Neutrophil (primary cell): ENCODE measurements around the gene SLC16A3.

Source experiments
- H3K27ac ChIP-seq: fragments of 200-600 bp; sonication (generic); 2 replicates; pipeline ENCODE4 v1.5.1; 2016; ENCODE audit warnings: mild to moderate bottlenecking, moderate library complexity
- H3K27me3 ChIP-seq: fragments of 200-600 bp; sonication (generic); 2 replicates; pipeline ENCODE4 v1.6.0; 2016; ENCODE audit warnings: mild to moderate bottlenecking
- H3K36me3 ChIP-seq: fragments of 200-600 bp; sonication (generic); 2 replicates; pipeline ENCODE4 v1.5.1; 2017
- H3K4me1 ChIP-seq, 2 experiments: fragments of 200-600 bp in 1 of 2; sonication (generic) in 1 of 2; 1 replicate in 1 of 2; 2 replicates in 1 of 2; pipeline versions ENCODE4 v1.5.1 to v1.6.1; 2013 to 2016; ENCODE audit warnings: low read depth in 1 of 2, low read length in 1 of 2, mild to moderate bottlenecking in 1 of 2, moderate library complexity in 1 of 2; ENCODE audit not compliant: control insufficient read depth in 1 of 2, insufficient read depth in 1 of 2
- H3K4me3 ChIP-seq, 2 experiments: fragments of 200-600 bp in 1 of 2; sonication (generic) in 1 of 2; 1 replicate in 1 of 2; 2 replicates in 1 of 2; pipeline ENCODE4 v1.5.1; 2013 to 2016; ENCODE audit warnings: low read depth in 1 of 2, low read length in 1 of 2, mild to moderate bottlenecking in 1 of 2, moderate library complexity in 1 of 2
- H3K9me3 ChIP-seq: fragments of 200-600 bp; sonication (generic); 2 replicates; pipeline ENCODE4 v1.5.1; 2016
- TF ChIP-seq, protein P1 (sequence below): fragments of 200-600 bp; sonication (generic); IDR thresholded peaks from 2 replicates; pipeline ENCODE4 v1.5.1; 2016; ENCODE audit warnings: antibody characterized with exemption

SLC16A3 gene

DNA sequence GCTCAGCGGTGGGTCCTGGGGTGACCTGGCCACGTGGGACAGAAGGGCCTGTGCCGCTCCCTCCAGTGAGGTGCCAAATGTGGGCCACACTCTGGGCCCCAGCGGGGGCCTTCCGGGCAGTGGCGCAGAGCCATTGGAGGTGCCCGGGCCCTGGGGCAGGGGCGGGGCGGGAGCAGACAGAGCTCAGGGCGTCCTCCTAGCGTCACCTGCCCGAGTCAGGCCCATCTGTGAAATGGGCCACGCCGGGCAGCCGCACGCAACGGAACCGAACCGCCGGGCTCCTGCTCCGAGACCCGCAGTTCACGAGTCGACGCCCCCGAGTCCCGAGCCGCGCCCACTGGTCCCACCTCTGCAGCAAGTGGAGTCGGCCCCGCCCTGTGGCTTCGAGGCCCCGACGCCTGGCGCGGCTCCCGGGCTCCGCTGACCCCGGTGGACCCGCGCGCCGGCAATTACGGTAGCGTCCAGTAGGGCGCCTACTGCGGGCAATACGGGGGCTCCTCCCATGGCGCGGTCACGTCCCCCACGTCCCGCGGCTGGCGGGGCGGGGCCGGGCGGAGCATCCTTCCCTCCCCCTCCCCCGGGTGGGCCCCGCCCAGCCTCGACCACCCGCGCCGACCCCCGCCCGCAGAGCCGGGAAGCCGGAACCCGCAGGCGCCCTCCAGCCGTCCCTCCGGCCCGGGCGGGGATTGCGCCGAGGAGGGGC is 1.9 kb downstream of the SLC16A3 start:
- TF ChIP-seq, protein P1, sequence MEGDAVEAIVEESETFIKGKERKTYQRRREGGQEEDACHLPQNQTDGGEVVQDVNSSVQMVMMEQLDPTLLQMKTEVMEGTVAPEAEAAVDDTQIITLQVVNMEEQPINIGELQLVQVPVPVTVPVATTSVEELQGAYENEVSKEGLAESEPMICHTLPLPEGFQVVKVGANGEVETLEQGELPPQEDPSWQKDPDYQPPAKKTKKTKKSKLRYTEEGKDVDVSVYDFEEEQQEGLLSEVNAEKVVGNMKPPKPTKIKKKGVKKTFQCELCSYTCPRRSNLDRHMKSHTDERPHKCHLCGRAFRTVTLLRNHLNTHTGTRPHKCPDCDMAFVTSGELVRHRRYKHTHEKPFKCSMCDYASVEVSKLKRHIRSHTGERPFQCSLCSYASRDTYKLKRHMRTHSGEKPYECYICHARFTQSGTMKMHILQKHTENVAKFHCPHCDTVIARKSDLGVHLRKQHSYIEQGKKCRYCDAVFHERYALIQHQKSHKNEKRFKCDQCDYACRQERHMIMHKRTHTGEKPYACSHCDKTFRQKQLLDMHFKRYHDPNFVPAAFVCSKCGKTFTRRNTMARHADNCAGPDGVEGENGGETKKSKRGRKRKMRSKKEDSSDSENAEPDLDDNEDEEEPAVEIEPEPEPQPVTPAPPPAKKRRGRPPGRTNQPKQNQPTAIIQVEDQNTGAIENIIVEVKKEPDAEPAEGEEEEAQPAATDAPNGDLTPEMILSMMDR: peak; percentile 96
- peaks cover 71 to 75% of the 10 kb centered on the region in 2 experiments for H3K4me1 ChIP-seq
- no peaks in the 10 kb centered on the region for H3K27me3 ChIP-seq
- no peaks in the 10 kb centered on the region for H3K9me3 ChIP-seq
- peak overlapping the region; percentile 98 to 99 for H3K4me3 ChIP-seq
- peak overlapping the region; percentile 100 for H3K27ac ChIP-seq
- H3K36me3 ChIP-seq: peaks cover 53% of the 10 kb centered on the region

DNA sequence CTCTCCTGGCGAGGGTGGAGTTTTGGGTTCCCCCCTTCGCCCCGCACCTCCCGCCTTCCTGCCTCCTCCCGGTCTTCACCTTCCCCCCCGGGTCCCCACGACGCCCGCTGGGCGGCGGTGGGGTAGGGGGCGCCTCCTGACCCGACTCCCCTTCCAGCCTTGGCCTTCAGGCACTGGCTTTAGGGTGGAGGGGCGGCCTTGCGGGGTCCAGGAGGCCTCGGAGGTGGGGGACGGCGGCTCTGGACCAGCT is 2.4 kb downstream of the SLC16A3 start:
- Histone ChIP-seq H3K27ac (peak overlapping the region; percentile 100), H3K4me1 (peaks cover 71 to 75% of the 10 kb centered on the region in 2 experiments), H3K9me3 (no peaks in the 10 kb centered on the region), H3K27me3 (no peaks in the 10 kb centered on the region), H3K36me3 (peaks cover 57% of the 10 kb centered on the region), H3K4me3 (peak overlapping the region; percentile 98 to 99)
- TF ChIP-seq, protein P1: no peak

DNA sequence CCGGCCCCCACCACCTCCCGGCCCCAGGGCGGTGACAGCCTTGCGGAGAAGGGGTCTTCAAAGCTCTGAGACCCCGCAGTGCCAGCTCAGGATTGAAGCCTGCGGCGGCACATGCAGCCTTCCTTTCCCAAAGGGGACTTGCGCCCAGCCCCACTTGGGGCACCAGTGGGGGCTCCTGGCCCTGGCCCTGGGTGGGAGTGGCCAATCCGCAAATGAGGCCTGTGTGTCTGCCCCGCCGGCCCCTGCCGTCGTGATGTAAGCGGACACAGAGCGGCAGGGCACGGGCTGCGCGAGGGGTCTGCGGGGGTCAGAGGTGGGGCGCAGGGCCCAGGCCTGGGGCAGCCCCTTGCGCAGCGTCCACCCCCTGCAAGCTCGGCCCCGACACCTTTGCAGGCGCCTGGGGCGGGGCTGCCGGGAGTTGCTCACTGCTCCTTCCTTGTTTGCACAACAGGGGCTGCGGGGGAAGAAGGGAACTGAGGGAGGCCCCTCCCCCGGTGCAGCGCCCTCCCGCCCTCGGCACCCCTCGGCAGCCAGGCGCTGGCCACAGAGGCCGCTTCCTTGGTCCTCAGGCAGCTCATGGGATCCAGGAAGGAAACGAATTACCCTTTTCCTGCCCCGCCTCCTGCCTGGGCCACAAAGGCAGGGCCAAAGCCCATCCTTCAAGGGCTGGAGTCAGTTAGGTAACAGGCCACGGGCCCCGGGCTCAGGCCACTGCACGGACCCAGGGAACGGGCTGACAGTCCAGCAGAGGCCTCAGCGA is 2.9 kb downstream of the SLC16A3 start:
- H3K36me3 ChIP-seq: peaks cover 62% of the 10 kb centered on the region
- TF ChIP-seq, protein P1: peak; percentile 50
- peaks cover 71 to 75% of the 10 kb centered on the region in 2 experiments for H3K4me1 ChIP-seq
- no peaks in the 10 kb centered on the region for H3K9me3 ChIP-seq
- H3K27ac ChIP-seq: peak overlapping the region; percentile 100
- H3K4me3 ChIP-seq: peak overlapping the region; percentile 98 to 99
- H3K27me3 ChIP-seq: no peaks in the 10 kb centered on the region

DNA sequence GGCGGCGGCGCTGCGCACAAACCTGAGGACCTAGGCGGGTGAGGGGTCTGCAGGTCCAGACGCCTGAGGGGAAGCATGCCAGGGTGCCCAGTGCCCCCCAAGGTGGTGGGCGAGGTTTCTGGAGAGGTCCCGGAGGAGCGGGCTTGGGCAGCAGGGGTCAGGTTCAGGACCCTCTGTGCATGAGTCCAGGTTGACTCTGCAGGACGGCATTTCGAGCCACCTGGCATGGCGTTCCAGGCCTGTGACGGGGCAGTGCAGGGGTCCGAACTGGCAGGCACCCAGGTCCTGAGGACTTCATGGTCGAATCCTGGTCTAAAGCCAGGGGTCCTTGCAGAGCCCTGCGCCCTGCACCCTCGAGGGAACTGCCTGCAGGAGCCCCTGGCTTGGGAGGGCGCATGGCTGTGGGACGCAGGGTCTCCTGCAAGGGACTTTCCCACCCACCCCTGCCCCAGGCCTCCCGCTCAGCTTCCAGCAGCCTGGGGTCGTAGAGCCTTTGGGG is 3.5 kb downstream of the SLC16A3 start:
- Histone ChIP-seq H3K4me1 (peaks cover 71 to 75% of the 10 kb centered on the region in 2 experiments), H3K27ac (peak overlapping the region; percentile 100), H3K4me3 (peak overlapping the region; percentile 98 to 99), H3K9me3 (no peaks in the 10 kb centered on the region), H3K27me3 (no peaks in the 10 kb centered on the region), H3K36me3 (peaks cover 69% of the 10 kb centered on the region)
- TF ChIP-seq, protein P1: no peak

DNA sequence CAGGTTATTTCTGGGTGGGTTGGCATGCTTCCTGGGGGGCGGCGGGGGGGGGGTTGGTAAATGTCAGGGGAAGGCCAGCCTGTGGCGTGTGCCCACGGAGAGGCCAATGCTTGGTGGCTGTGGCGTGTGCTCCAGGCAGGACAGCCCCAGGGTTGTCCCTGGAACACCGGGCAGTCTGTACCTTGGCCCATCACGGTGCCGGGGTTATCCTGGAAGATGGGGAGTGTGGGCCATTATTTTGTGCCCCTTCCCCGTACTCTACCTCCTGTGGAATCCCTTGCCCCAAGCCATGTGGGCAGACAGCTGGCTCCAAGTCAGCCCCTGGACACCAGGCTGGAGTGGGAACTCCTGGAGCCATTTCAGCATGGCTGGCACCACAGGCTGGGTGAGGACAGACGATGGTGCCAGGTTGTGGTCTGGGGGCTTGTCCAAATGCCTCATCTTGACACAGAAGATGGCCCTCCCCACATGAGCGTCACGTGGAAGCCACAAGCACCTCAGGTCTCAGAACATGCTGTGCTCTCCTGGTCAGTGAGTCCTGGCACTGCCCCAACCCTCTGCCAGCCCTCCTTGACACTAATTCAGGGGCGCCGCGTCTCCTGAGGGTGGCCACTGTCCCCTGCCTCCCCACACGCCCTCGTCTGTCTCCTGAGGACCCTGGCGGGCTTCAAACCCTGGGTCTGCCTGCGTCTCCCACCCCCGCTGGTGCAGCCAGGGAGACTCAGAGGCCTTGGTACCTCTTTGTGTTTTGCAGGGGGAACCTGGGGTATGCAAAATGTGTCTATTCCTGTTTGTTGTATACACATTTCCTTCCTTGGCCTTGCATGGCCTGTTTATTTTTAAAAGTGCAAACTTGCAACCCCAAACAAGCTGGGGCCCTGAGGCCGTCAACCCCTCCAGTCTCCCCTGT is 4.3 kb downstream of the SLC16A3 start:
- peaks cover 71 to 75% of the 10 kb centered on the region in 2 experiments for H3K4me1 ChIP-seq
- peaks cover 76% of the 10 kb centered on the region for H3K36me3 ChIP-seq
- H3K4me3 ChIP-seq: peak overlapping the region; percentile 45 to 99
- H3K27ac ChIP-seq: peak overlapping the region; percentile 100
- H3K27me3 ChIP-seq: no peaks in the 10 kb centered on the region
- no peaks in the 10 kb centered on the region for H3K9me3 ChIP-seq
- TF ChIP-seq, protein P1: no peak
